SK-N-SH treated with all-trans-retinoic acid at 6 μM for 48 hours (cell line): ENCODE results near the gene RHBDD1.

ENCODE experiments used
- ISL1 ChIP-seq: fragments of 250-450 bp; sonication (Bioruptor Pico); IDR thresholded peaks from 2 replicates; pipeline ENCODE4 v2.1.2; 2022; ENCODE audit warnings: mild to moderate bottlenecking, moderate library complexity
- PATZ1 ChIP-seq: fragments of 250-450 bp; sonication (Bioruptor Pico); IDR thresholded peaks from 2 replicates; pipeline ENCODE4 v1.8.0; 2020; ENCODE audit warnings: mild to moderate bottlenecking, moderate library complexity, borderline replicate concordance
- SNAI2 ChIP-seq: fragments of 250-450 bp; sonication (Bioruptor Pico); IDR thresholded peaks from 2 replicates; pipeline ENCODE4 v1.5.0; 2020; ENCODE audit warnings: mild to moderate bottlenecking, moderate library complexity
- TOX ChIP-seq: fragments of 250-450 bp; sonication (Bioruptor Pico); IDR thresholded peaks from 2 replicates; pipeline ENCODE4 v1.8.0; 2021; ENCODE audit warnings: mild to moderate bottlenecking, moderate library complexity, borderline replicate concordance
- TSHZ2 ChIP-seq: fragments of 250-450 bp; sonication (Bioruptor Pico); IDR thresholded peaks from 2 replicates; pipeline ENCODE4 v1.5.0; 2020; ENCODE audit warnings: mild to moderate bottlenecking, moderate library complexity
- ZFP3 ChIP-seq: fragments of 250-450 bp; sonication (Bioruptor Pico); IDR thresholded peaks from 2 replicates; pipeline ENCODE4 v1.5.0; 2020; ENCODE audit warnings: mild to moderate bottlenecking, moderate library complexity
- ZFP30 ChIP-seq: fragments of 450-650 bp; formaldehyde crosslinking; IDR thresholded peaks from 2 replicates; pipeline ENCODE4 v1.5.0; 2022; ENCODE audit warnings: mild to moderate bottlenecking, moderate library complexity
- ZNF8 ChIP-seq: fragments of 450-650 bp; formaldehyde crosslinking; IDR thresholded peaks from 2 replicates; pipeline ENCODE4 v1.5.0; 2020; ENCODE audit warnings: mild to moderate bottlenecking, moderate library complexity
- TF ChIP-seq, protein P1 (sequence below): fragments of 250-450 bp; sonication (Bioruptor Pico); IDR thresholded peaks from 2 replicates; pipeline ENCODE4 v1.5.1; 2020; ENCODE audit warnings: low read depth, mild to moderate bottlenecking, moderate library complexity

GRCh38 chr2:226793646-226794045, 42.2 kb upstream of the RHBDD1 start:
- TF ChIP-seq, protein P1, sequence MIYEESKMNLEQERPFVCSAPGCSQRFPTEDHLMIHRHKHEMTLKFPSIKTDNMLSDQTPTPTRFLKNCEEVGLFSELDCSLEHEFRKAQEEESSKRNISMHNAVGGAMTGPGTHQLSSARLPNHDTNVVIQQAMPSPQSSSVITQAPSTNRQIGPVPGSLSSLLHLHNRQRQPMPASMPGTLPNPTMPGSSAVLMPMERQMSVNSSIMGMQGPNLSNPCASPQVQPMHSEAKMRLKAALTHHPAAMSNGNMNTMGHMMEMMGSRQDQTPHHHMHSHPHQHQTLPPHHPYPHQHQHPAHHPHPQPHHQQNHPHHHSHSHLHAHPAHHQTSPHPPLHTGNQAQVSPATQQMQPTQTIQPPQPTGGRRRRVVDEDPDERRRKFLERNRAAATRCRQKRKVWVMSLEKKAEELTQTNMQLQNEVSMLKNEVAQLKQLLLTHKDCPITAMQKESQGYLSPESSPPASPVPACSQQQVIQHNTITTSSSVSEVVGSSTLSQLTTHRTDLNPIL (CRISPR knock-in tag): no peak
- TF ChIP-seq ZNF8 (CRISPR knock-in tag): no peak
- no peak for TF ChIP-seq ZFP30 (CRISPR knock-in tag)
- no peak for TF ChIP-seq PATZ1
- TF ChIP-seq ZFP3 (CRISPR knock-in tag): no peak
- TF ChIP-seq ISL1 (CRISPR knock-in tag): peak; percentile 26; the same call in 1 of the 2 replicates
- no peak for TF ChIP-seq TSHZ2 (CRISPR knock-in tag)
- TF ChIP-seq TOX (CRISPR knock-in tag): no peak
- no peak for TF ChIP-seq SNAI2 (CRISPR knock-in tag)
